GM21576 (cell line): Measurements from ENCODE around the gene TBC1D3D.
"Not testable (repeated sequence)": the region's sequence is repeated elsewhere in the genome, so short reads cannot be mapped to it uniquely, and the experiment has no call there.

Source experiments
- ATAC-seq: cut with Tn5 transposase; IDR thresholded peaks from one replicate; pipeline ENCODE4 v1.9.1; 2021; ENCODE audit warnings: mild to moderate bottlenecking, moderate library complexity; ENCODE audit not compliant: unreplicated experiment

Gene TBC1D3D

GRCh38 chr17:38003676-38004075 is at the start of gene TBC1D3D:
TBC1D3D (plus strand) TSS chr17:38003976; CDS start chr17:38005561, 1,585 bp downstream.
- not testable (repeated sequence) for ATAC-seq

GRCh38 chr17:37988960-37989359 is 14.8 kb upstream of the TBC1D3D start, which contains the start of gene TBC1D3L:
TBC1D3L (minus strand) TSS chr17:37989060; CDS start chr17:37987520, 1,540 bp downstream.
- not testable (repeated sequence) for ATAC-seq
